Left colon (tissue), 2 donors: ENCODE results near the gene MAGI2. TPM values are rescaled to one million over a fixed set of nuclear protein-coding genes. Genes with fewer than 3 reads are reported as not detected.

Source experiments
- ATAC-seq: fragments of 200-7000 bp; cut with Tn5 transposase; one replicate; pipeline ENCODE4 v1.9.1; 2020; ENCODE audit warnings: mild to moderate bottlenecking, moderate library complexity
- DNase-seq, 2 donors: peaks; one replicate each; pipeline ENCODE4 v3.0.0-alpha.2; 2020
- intact Hi-C, 2 donors: fragments of 100-400 bp; cut with DNase I in 1 of 2; cut with micrococcal nuclease in 1 of 2; formaldehyde crosslinking; loops; one replicate each; pipeline versions ENCODE4 v1.11.2 to v1.14.0; 2022; cut with DNase I, micrococcal nuclease
- total RNA-seq, 2 donors: library from RNA; stranded (reverse); fragmentation: NEBNext Ultra II Directional; extraction: Animal tissue kit (Norgen Biotek cat#: 25700); gene quantifications; one replicate each; pipeline ENCODE4 v1.2.1, GENCODE V29; 2021
- donor health status: DM: no; HTN: no; CAD: no.
- donor health status: DM: yes; HTN: yes; CAD: no.

MAGI2 gene
- total RNA-seq, 2 donors from 2014 or later = 1.4 to 3.5 TPM

GRCh38 chr7:78749052-78749746, 704.3 kb downstream of the MAGI2 start:
- intact Hi-C loops = no loop called here
- no peak for DNase-seq
- ATAC-seq = no peak

GRCh38 chr7:78747592-78747991, 705.9 kb downstream of the MAGI2 start:
- no peak for ATAC-seq
- intact Hi-C loops = no loop called here
- no peak for DNase-seq

- ATAC-seq = no peak
- intact Hi-C loops = no loop called here
Measured at GRCh38 chr7:78746301-78746700, 707.2 kb downstream of the MAGI2 start.

GRCh38 chr7:78742694-78743093, 710.8 kb downstream of the MAGI2 start:
- ATAC-seq (no peak), DNase-seq (no peak)
- intact Hi-C loops = no loop called here

More at GRCh38 chr7:78746301-78746700, 707.2 kb downstream of the MAGI2 start:
- no peak for DNase-seq

- ATAC-seq = no peak
Measured at GRCh38 chr7:78736548-78736947, 716.9 kb downstream of the MAGI2 start.

GRCh38 chr7:78734626-78735025, 718.8 kb downstream of the MAGI2 start:
- intact Hi-C loops = no loop called here
- ATAC-seq (no peak), DNase-seq (no peak)

More at GRCh38 chr7:78736548-78736947, 716.9 kb downstream of the MAGI2 start:
- intact Hi-C loops = no loop called here
- no peak for DNase-seq

GRCh38 chr7:78720066-78720465, 733.4 kb downstream of the MAGI2 start:
- no peak for DNase-seq
- no peak for ATAC-seq
- intact Hi-C loops = no loop called here

GRCh38 chr7:78718212-78718611, 735.3 kb downstream of the MAGI2 start:
- DNase-seq = no peak
- no peak for ATAC-seq
- intact Hi-C loops = no loop called here

- intact Hi-C loops = no loop called here
- no peak for ATAC-seq
- no peak for DNase-seq
Measured at GRCh38 chr7:78716876-78717275, 736.6 kb downstream of the MAGI2 start.

- no peak for ATAC-seq
- intact Hi-C loops = no loop called here
- no peak for DNase-seq
Measured at GRCh38 chr7:78714356-78714755, 739.1 kb downstream of the MAGI2 start.

- ATAC-seq = no peak
- intact Hi-C loops = no loop called here
- DNase-seq = no peak
Measured at GRCh38 chr7:78712111-78712510, 741.4 kb downstream of the MAGI2 start.

- no peak for ATAC-seq
- no peak for DNase-seq
- intact Hi-C loops = no loop called here
Measured at GRCh38 chr7:78709658-78710057, 743.8 kb downstream of the MAGI2 start.

GRCh38 chr7:78704504-78704903, 749.0 kb downstream of the MAGI2 start:
- intact Hi-C loops = no loop called here
- no peak for ATAC-seq
- DNase-seq = no peak

GRCh38 chr7:78703391-78703790, 750.1 kb downstream of the MAGI2 start:
- DNase-seq = no peak
- intact Hi-C loops = no loop called here
- ATAC-seq = no peak

GRCh38 chr7:78702770-78703169, 750.7 kb downstream of the MAGI2 start:
- DNase-seq = no peak
- intact Hi-C loops = no loop called here
- ATAC-seq = no peak

- ATAC-seq = no peak
- intact Hi-C loops = no loop called here
Measured at GRCh38 chr7:78695826-78696225, 757.6 kb downstream of the MAGI2 start.

GRCh38 chr7:78691584-78691983, 761.9 kb downstream of the MAGI2 start:
- intact Hi-C loops = no loop called here
- ATAC-seq (no peak), DNase-seq (no peak)

More at GRCh38 chr7:78695826-78696225, 757.6 kb downstream of the MAGI2 start:
- DNase-seq = no peak

- ATAC-seq = no peak
- intact Hi-C loops = no loop called here
Measured at GRCh38 chr7:78690174-78690573, 763.3 kb downstream of the MAGI2 start.

GRCh38 chr7:78688376-78688775, 765.1 kb downstream of the MAGI2 start:
- intact Hi-C loops = no loop called here
- no peak for ATAC-seq
- no peak for DNase-seq

More at GRCh38 chr7:78690174-78690573, 763.3 kb downstream of the MAGI2 start:
- no peak for DNase-seq

- ATAC-seq = no peak
- intact Hi-C loops = no loop called here
- DNase-seq = no peak
Measured at GRCh38 chr7:78686189-78686588, 767.3 kb downstream of the MAGI2 start.

GRCh38 chr7:78684201-78684600, 769.3 kb downstream of the MAGI2 start:
- no peak for ATAC-seq
- intact Hi-C loops = no loop called here
- DNase-seq = no peak
